Activated T-cell treated with anti-CD3 and anti-CD28 coated beads, Interleukin-2, amount 50 U/mL, for 4 hours (primary cell): ENCODE data around the gene JAM3. TPM values are rescaled to one million over a fixed set of nuclear protein-coding genes. Genes with fewer than 3 reads are reported as not detected.
A peak's percentile ranks its signal among the peaks of the same experiment; 100 is the strongest.

Experiments
- ATAC-seq, 2 donors: fragments of 200-7000 bp; cut with Tn5 transposase; one replicate each; pipeline ENCODE4 v1.10.0; 2021
- DNase-seq: peaks from one replicate; pipeline ENCODE4 v3.0.0-alpha.2; 2020
- H3K27me3 Mint-ChIP-seq: one replicate; pipeline ENCODE4 v1.8.0; 2021; ENCODE audit warnings: low read depth, mixed read lengths
- H3K36me3 Mint-ChIP-seq: one replicate; pipeline ENCODE4 v1.8.0; 2022; ENCODE audit warnings: mixed read lengths; ENCODE audit not compliant: insufficient read depth
- H3K4me1 Mint-ChIP-seq: one replicate; pipeline ENCODE4 v1.8.0; 2021; ENCODE audit warnings: low read depth, mixed read lengths
- H3K4me3 Mint-ChIP-seq: one replicate; pipeline ENCODE4 v1.8.0; 2021; ENCODE audit warnings: mild to moderate bottlenecking, moderate library complexity, mixed read lengths
- H3K9me3 Mint-ChIP-seq: one replicate; pipeline ENCODE4 v1.8.0; 2021; ENCODE audit warnings: mixed read lengths
- total RNA-seq, 3 donors: library from RNA; stranded (reverse); gene quantifications; one replicate each; pipeline ENCODE4 v1.2.1, GENCODE V29; 2021

JAM3 gene
- total RNA-seq, 3 donors from 2014 or later = 12.5 to 14.1 (median 12.8) TPM

- peaks cover 4% of the 10 kb centered on the region for H3K4me1 Mint-ChIP-seq
- H3K27me3 Mint-ChIP-seq = peaks cover 16% of the 10 kb centered on the region
- DNase-seq = no peak
- no peaks in the 10 kb centered on the region for H3K36me3 Mint-ChIP-seq
- no peak overlapping the region for H3K4me3 Mint-ChIP-seq
- H3K9me3 Mint-ChIP-seq = no peaks in the 10 kb centered on the region
- ATAC-seq = no peak
Observed at GRCh38 chr11:134045799-134046635, 22.9 kb upstream of the JAM3 start.

- Mint-ChIP-seq H3K36me3 (no peaks in the 10 kb centered on the region), H3K27me3 (peaks cover 16% of the 10 kb centered on the region), H3K4me1 (peaks cover 4% of the 10 kb centered on the region), H3K4me3 (no peak overlapping the region), H3K9me3 (no peaks in the 10 kb centered on the region)
- ATAC-seq (no peak), DNase-seq (no peak)
Observed at GRCh38 chr11:134046681-134047449, 22.0 kb upstream of the JAM3 start.

GRCh38 chr11:134047586-134047999 lies 21.3 kb upstream of the JAM3 start:
- Mint-ChIP-seq H3K36me3 (no peaks in the 10 kb centered on the region), H3K27me3 (peaks cover 16% of the 10 kb centered on the region), H3K4me3 (no peak overlapping the region), H3K9me3 (no peaks in the 10 kb centered on the region), H3K4me1 (peaks cover 4% of the 10 kb centered on the region)
- DNase-seq (no peak), ATAC-seq (no peak)

DNA sequence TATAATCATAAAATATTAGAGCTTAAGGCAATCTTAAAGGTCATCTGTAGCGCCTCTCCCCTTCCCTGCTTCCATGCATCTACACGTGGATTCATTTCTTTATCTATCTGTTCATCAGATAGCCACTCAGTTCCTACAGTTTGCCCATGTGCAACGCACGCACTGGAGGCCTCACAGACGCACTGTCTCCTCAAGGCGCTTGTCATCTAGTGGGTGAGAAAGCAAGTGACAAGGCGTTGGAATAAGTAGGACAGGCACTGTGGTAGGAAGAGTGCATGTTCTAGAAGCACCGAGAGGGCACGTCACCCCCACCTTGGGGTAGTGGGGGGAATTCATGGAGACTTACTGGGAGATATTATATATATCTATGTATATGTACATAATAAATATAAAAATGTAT lies 20.8 kb upstream of the JAM3 start:
- H3K27me3 Mint-ChIP-seq = peaks cover 16% of the 10 kb centered on the region
- ATAC-seq (no peak), DNase-seq (no peak)
- H3K4me3 Mint-ChIP-seq = no peak overlapping the region
- H3K36me3 Mint-ChIP-seq = no peaks in the 10 kb centered on the region
- H3K4me1 Mint-ChIP-seq = peaks cover 4% of the 10 kb centered on the region
- no peaks in the 10 kb centered on the region for H3K9me3 Mint-ChIP-seq

DNA sequence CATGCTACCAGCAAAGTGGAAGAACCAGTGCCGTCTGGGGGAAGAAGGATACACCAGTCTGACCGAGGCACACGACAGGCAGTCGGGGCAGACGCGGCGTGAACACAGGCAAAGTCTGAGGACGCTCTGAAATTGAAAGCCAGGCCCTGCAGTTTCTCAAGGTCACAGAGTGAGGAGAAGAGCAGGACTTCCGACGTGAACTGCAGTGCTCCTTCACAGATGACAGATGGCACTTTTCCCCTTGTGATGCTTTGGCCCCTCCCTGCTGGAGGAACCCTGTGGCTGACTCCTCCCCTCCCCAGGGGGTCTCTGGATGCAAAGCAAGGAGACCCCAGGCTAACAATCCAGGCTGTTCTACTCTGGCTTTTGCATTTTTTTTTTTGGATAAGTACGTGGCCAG lies 19.6 kb upstream of the JAM3 start:
- H3K4me1 Mint-ChIP-seq = peaks cover 4% of the 10 kb centered on the region
- H3K36me3 Mint-ChIP-seq = no peaks in the 10 kb centered on the region
- H3K4me3 Mint-ChIP-seq = no peak overlapping the region
- ATAC-seq (no peak), DNase-seq (no peak)
- H3K9me3 Mint-ChIP-seq = no peaks in the 10 kb centered on the region
- peaks cover 19% of the 10 kb centered on the region for H3K27me3 Mint-ChIP-seq

GRCh38 chr11:134050541-134051383 lies 18.1 kb upstream of the JAM3 start:
- Mint-ChIP-seq H3K36me3 (no peaks in the 10 kb centered on the region), H3K4me1 (peaks cover 4% of the 10 kb centered on the region), H3K27me3 (peaks cover 20% of the 10 kb centered on the region), H3K9me3 (no peaks in the 10 kb centered on the region), H3K4me3 (peak overlapping the region; percentile 19)
- peak; percentile 95 to 96 for ATAC-seq
- peak; percentile 69 for DNase-seq

DNA sequence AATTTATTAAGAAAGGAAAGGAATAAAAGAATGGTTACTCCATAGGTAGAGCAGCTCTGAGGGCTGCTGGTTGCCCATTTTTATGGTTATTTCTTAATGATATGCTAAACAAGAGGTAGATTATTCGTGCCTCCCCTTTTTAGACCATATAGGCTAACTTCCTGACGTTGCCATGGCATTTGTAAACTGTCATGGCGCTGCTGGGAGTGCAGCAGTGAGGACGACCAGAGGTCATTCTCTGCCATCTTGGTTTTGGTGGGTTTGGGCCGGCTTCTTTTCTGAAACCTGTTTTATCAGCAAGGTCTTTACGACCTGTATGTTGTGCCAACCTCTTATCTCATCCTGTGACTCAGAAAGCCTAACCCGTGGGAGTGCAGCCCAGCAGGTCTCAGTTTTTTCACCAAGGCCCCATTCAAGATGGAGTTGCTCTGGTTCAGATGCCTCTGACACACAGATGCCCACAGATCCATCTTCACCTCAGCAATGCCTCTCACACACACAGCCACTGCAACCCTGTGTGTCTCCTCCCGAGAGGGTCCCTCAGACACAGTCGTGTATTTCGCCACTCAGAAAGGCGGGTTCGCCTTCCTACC lies 16.4 kb upstream of the JAM3 start:
- H3K36me3 Mint-ChIP-seq = no peaks in the 10 kb centered on the region
- peaks cover 2% of the 10 kb centered on the region for H3K4me1 Mint-ChIP-seq
- DNase-seq (no peak), ATAC-seq (no peak)
- no peaks in the 10 kb centered on the region for H3K9me3 Mint-ChIP-seq
- H3K4me3 Mint-ChIP-seq = no peak overlapping the region
- H3K27me3 Mint-ChIP-seq = peaks cover 22% of the 10 kb centered on the region

DNA sequence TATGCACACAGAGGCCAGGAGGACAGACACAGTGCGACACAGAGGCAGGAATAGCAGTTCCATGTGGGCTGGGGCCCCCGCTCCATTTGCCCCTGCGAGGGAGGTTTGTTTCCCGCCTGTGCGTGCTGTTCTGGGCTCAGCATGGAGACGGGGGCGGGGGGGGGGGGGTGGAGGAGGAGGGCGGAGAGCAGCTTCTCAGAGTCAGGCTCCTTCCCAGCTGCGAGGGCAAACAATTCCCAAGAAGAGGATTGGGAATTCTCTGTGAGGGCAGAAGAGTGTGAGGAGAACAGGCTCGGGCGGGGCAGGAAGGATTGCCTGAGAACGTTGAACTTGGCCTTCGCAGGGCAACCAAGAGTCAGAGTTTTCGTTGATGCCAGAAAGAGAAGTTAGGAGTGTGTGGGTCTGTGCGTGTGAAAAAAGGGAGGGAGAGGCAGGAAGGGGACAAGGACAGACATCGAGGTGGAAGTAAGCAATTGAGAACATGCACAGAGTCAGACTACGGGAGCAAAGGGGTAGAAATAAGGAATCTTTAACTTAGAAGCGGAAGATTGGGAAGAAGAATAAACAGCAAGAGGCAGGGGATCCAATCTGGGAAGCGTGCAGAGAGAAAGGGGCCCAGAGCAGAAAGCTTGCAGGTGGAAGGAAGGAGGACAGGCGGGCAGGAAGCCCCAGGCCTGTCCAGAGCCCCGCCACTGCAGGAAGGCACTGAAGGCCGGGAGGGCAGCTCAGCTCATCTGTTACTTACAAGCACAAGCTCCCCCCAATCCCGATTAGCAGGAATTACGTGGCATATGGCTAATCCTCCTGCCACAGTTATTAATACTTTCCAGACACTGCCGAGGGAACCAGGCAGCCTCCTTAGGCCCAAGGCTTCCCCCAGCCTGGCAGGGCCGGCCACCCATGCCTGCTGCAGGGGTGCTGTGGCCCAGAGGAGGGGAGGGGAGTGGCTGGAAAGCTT lies 15.6 kb upstream of the JAM3 start:
- no peaks in the 10 kb centered on the region for H3K36me3 Mint-ChIP-seq
- H3K4me3 Mint-ChIP-seq = no peak overlapping the region
- peaks cover 28% of the 10 kb centered on the region for H3K27me3 Mint-ChIP-seq
- H3K4me1 Mint-ChIP-seq = peaks cover 7% of the 10 kb centered on the region
- DNase-seq (no peak), ATAC-seq (no peak)
- no peaks in the 10 kb centered on the region for H3K9me3 Mint-ChIP-seq

GRCh38 chr11:134055029-134055428 lies 13.8 kb upstream of the JAM3 start:
- Mint-ChIP-seq H3K27me3 (peaks cover 30% of the 10 kb centered on the region), H3K4me3 (no peak overlapping the region), H3K36me3 (no peaks in the 10 kb centered on the region), H3K4me1 (peaks cover 9% of the 10 kb centered on the region), H3K9me3 (no peaks in the 10 kb centered on the region)
- ATAC-seq (no peak), DNase-seq (no peak)

DNA sequence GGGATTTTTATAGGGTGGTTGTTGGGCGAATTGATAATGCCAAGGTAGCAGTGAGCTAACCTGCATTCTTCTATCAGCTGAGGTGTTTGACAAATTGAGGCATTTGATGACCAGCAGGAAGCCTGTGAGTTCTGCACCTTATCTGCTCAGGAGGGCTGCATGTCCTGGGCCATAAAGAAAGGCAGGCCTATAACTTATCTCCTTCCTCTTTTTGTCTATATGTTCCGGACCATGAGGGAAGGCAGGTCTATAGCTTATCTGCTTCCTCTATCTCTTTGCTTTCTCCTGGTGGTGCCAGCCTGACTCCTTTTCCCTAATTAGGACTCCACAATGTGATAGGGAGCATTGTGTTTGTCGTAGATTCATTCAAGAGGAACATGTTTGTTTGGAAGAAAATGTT lies 8.6 kb upstream of the JAM3 start:
- Mint-ChIP-seq H3K4me3 (no peak overlapping the region), H3K36me3 (no peaks in the 10 kb centered on the region), H3K27me3 (peaks cover 52% of the 10 kb centered on the region), H3K9me3 (no peaks in the 10 kb centered on the region), H3K4me1 (peaks cover 7% of the 10 kb centered on the region)
- DNase-seq (no peak), ATAC-seq (no peak)

- DNase-seq = no peak
- Mint-ChIP-seq H3K4me1 (peaks cover 7% of the 10 kb centered on the region), H3K36me3 (no peaks in the 10 kb centered on the region), H3K4me3 (no peak overlapping the region), H3K9me3 (no peaks in the 10 kb centered on the region), H3K27me3 (peaks cover 53% of the 10 kb centered on the region)
- ATAC-seq = no peak
Observed at GRCh38 chr11:134062265-134063123, 6.4 kb upstream of the JAM3 start.

GRCh38 chr11:134063124-134063495 lies 5.8 kb upstream of the JAM3 start:
- peaks cover 47% of the 10 kb centered on the region for H3K27me3 Mint-ChIP-seq
- no peak for ATAC-seq

More at GRCh38 chr11:134063124-134063495, 5.8 kb upstream of the JAM3 start:
- no peak for DNase-seq
- no peaks in the 10 kb centered on the region for H3K36me3 Mint-ChIP-seq
- H3K9me3 Mint-ChIP-seq = no peaks in the 10 kb centered on the region
- no peak overlapping the region for H3K4me3 Mint-ChIP-seq
- H3K4me1 Mint-ChIP-seq = peaks cover 3% of the 10 kb centered on the region
